Natural killer cell (primary cell): ENCODE results near the gene TP53BP1. TPM values are rescaled to one million over a fixed set of nuclear protein-coding genes. Genes with fewer than 3 reads are reported as not detected.
"Not testable (repeated sequence)": the region's sequence is repeated elsewhere in the genome, so short reads cannot be mapped to it uniquely, and the experiment has no call there.

Source experiments
- ATAC-seq, 3 donors: fragments of 150-1000 bp in 2 of 3; fragments of 200-7000 bp in 1 of 3; cut with Tn5 transposase; 1 replicate in 1 of 3; 2 replicates in 2 of 3; pipeline ENCODE4 v1.10.0; 2021; ENCODE audit warnings: mild to moderate bottlenecking in 2 of 3, moderate library complexity in 2 of 3
- DNase-seq, 2 donors: peaks; one replicate each; pipeline versions ENCODE4 v3.0.0 to v3.0.0-alpha.2; 2013 to 2021; ENCODE audit warnings: mixed read lengths in 1 of 2
- H3K27ac ChIP-seq: one replicate; pipeline ENCODE4 v1.5.1; 2013; ENCODE audit warnings: mild to moderate bottlenecking, low read length
- H3K27me3 ChIP-seq: one replicate; pipeline ENCODE4 v1.6.1; 2013; ENCODE audit warnings: low read length; ENCODE audit not compliant: control insufficient read depth, insufficient read depth
- H3K36me3 ChIP-seq: one replicate; pipeline ENCODE4 v1.6.1; 2013; ENCODE audit warnings: low read length; ENCODE audit not compliant: control insufficient read depth, insufficient read depth
- H3K4me1 ChIP-seq: one replicate; pipeline ENCODE4 v1.6.1; 2013; ENCODE audit warnings: low read length; ENCODE audit not compliant: control insufficient read depth, insufficient read depth
- H3K4me3 ChIP-seq: one replicate; pipeline ENCODE4 v1.5.1; 2013; ENCODE audit warnings: low read length
- H3K9me3 ChIP-seq: one replicate; pipeline ENCODE4 v1.6.1; 2013; ENCODE audit warnings: low read length; ENCODE audit not compliant: control insufficient read depth, insufficient read depth
- H3K27ac Mint-ChIP-seq, 2 donors: one replicate each; pipeline ENCODE4 v1.8.0; 2022; ENCODE audit warnings: mild to moderate bottlenecking in 2 of 2, mixed read lengths in 2 of 2, moderate library complexity in 1 of 2
- H3K27me3 Mint-ChIP-seq, 2 donors: one replicate each; pipeline ENCODE4 v1.8.0; 2022; ENCODE audit warnings: low read depth in 2 of 2, mixed read lengths in 2 of 2
- H3K36me3 Mint-ChIP-seq: one replicate; pipeline ENCODE4 v1.8.0; 2022; ENCODE audit warnings: mixed read lengths
- H3K4me1 Mint-ChIP-seq, 2 donors: one replicate each; pipeline ENCODE4 v1.8.0; 2022; ENCODE audit warnings: mixed read lengths in 2 of 2
- H3K4me3 Mint-ChIP-seq: one replicate; pipeline ENCODE4 v1.8.0; 2022; ENCODE audit warnings: mild to moderate bottlenecking, moderate library complexity, mixed read lengths
- H3K9me3 Mint-ChIP-seq, 2 donors: one replicate each; pipeline ENCODE4 v1.8.0; 2022; ENCODE audit warnings: mixed read lengths in 2 of 2
- CTCF ChIP-seq: fragments of 200-600 bp; IDR thresholded peaks from one replicate; pipeline ENCODE4 v1.8.0; 2022; ENCODE audit warnings: antibody characterized with exemption
- WGBS: methylation state at CpG from one replicate; pipeline ENCODE4 v1.1.7; 2013; ENCODE audit warnings: missing lambda C conversion rate; ENCODE audit not compliant: insufficient coverage; 5-methylcytosine and 5-hydroxymethylcytosine counted together
- intact Hi-C: fragments of 100-400 bp; cut with micrococcal nuclease; formaldehyde crosslinking; loops from one replicate; pipeline ENCODE4 v1.14.2; 2022
- total RNA-seq, 4 donors: library from RNA; stranded (reverse); fragments of 120-200 nt in 1 of 4; gene quantifications; one replicate each; pipeline versions ENCODE4 v1.2.3 to v1.2.4, GENCODE V29; 2013 to 2022

Gene TP53BP1
- total RNA-seq, 3 donors from 2014 or later (not counting 1 experiment from before 2014, with no cell fraction given) = 27.9 to 32.9 (median 31.5) TPM

DNA sequence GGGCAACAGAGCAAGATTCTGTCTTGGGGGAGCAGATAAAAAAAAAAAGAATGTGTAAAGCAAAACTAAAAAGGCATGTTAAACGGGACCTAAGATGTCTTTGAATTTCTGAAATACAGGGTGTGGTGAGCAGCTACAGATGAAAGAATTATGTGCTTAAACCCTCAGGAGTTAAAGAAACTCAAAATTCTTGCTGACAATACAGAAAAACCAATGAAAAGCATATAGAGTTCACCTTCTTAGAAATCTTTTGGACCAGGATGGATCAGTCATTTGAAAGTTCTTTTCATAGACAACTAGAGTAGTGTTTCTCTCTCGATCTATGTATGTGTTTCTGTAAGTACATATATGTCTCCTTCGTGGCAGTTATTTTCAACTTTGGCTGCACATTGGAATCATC lies 90.7 kb downstream of the TP53BP1 start:
- Histone ChIP-seq H3K36me3 (peaks cover 75% of the 10 kb centered on the region), H3K27ac (no peak overlapping the region), H3K4me3 (no peak overlapping the region), H3K4me1 (no peaks in the 10 kb centered on the region), H3K9me3 (no peaks in the 10 kb centered on the region), H3K27me3 (no peaks in the 10 kb centered on the region)
- WGBS = 100% methylated on average over 3 of the region's 3 CpGs
- Mint-ChIP-seq H3K27ac (peak overlapping the region in 1 of 2 donors; percentile 26), H3K4me1 (no peaks in the 10 kb centered on the region), H3K36me3 (peaks cover 6% of the 10 kb centered on the region), H3K4me3 (no peak overlapping the region), H3K9me3 (no peaks in the 10 kb centered on the region), H3K27me3 (no peaks in the 10 kb centered on the region)
- intact Hi-C loops = no loop called here
- no peak for DNase-seq
- no peak for TF ChIP-seq CTCF
- no peak for ATAC-seq

DNA sequence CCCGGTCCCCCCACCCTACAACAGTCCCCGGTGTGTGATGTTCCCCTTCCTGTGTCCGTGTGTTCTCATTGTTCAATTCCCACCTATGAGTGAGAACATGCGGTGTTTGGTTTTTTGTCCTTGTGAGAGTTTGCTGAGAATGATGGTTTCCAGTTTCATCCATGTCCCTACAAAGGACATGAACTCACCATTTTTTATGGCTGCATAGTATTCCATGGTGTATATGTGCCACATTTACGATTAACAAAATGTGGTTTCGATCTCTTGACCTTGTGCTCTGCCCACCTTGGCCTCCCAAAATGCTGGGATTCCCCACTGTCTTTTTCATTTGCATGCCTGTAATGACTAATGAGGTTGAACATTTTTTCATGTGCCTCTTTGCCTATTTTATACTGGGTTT lies 99.4 kb downstream of the TP53BP1 start:
- WGBS = 100% methylated on average over 2 of the region's 6 CpGs
- H3K4me3 Mint-ChIP-seq, ATAC-seq, H3K9me3 Mint-ChIP-seq, H3K9me3 ChIP-seq, H3K4me1 Mint-ChIP-seq, H3K27me3 Mint-ChIP-seq, H3K4me1 ChIP-seq, DNase-seq, H3K27ac ChIP-seq, H3K27ac Mint-ChIP-seq, intact Hi-C loops, H3K4me3 ChIP-seq, H3K27me3 ChIP-seq: not testable (repeated sequence)
- H3K36me3 Mint-ChIP-seq = peaks cover 12% of the 10 kb centered on the region
- H3K36me3 ChIP-seq = peaks cover 43% of the 10 kb centered on the region

GRCh38 chr15:43390723-43391122 lies 102.2 kb downstream of the TP53BP1 start:
- H3K36me3 ChIP-seq = peaks cover 28% of the 10 kb centered on the region
- H3K36me3 Mint-ChIP-seq = peaks cover 13% of the 10 kb centered on the region
- TF ChIP-seq CTCF = no peak

GRCh38 chr15:43383070-43383469 lies 109.9 kb downstream of the TP53BP1 start:
- intact Hi-C loops = no loop called here
- WGBS = 80% methylated on average over 2 of the region's 2 CpGs
- no peak overlapping the region for H3K27ac Mint-ChIP-seq
- Histone ChIP-seq H3K36me3 (peaks cover 57% of the 10 kb centered on the region), H3K27ac (no peak overlapping the region), H3K4me1 (no peaks in the 10 kb centered on the region), H3K4me3 (no peak overlapping the region), H3K9me3 (no peaks in the 10 kb centered on the region), H3K27me3 (no peaks in the 10 kb centered on the region)
- H3K27me3 Mint-ChIP-seq = no peaks in the 10 kb centered on the region
- H3K4me3 Mint-ChIP-seq = no peak overlapping the region
- no peak for DNase-seq
- peaks cover 0 to 4% of the 10 kb centered on the region in 2 donors for H3K4me1 Mint-ChIP-seq
- H3K9me3 Mint-ChIP-seq = no peaks in the 10 kb centered on the region
- ATAC-seq = no peak
- TF ChIP-seq CTCF = no peak
- H3K36me3 Mint-ChIP-seq = peaks cover 19% of the 10 kb centered on the region

More at GRCh38 chr15:43390723-43391122, 102.2 kb downstream of the TP53BP1 start:
- Mint-ChIP-seq H3K4me1 (no peaks in the 10 kb centered on the region), H3K27ac (peak overlapping the region in 1 of 2 donors; percentile 13), H3K4me3 (no peak overlapping the region), H3K27me3 (no peaks in the 10 kb centered on the region), H3K9me3 (no peaks in the 10 kb centered on the region)
- 96% methylated on average over 8 of the region's 8 CpGs for WGBS
- H3K27ac ChIP-seq = no peak overlapping the region
- no peaks in the 10 kb centered on the region for H3K9me3 ChIP-seq
- no peaks in the 10 kb centered on the region for H3K4me1 ChIP-seq
- no peak for DNase-seq
- intact Hi-C loops = no loop called here
- no peaks in the 10 kb centered on the region for H3K27me3 ChIP-seq
- H3K4me3 ChIP-seq = no peak overlapping the region
- no peak for ATAC-seq
